Measurements from ENCODE around the gene IL13.

IL13 gene

GRCh38 chr5:132673488-132673887, 15.5 kb downstream of the IL13 start:
- DNase-seq, result no peak

GRCh38 chr5:132673939-132674630, 16.1 kb downstream of the IL13 start, which contains the start of gene IL4:
TSS of gene IL4 (plus strand) at chr5:132673989. CDS start at chr5:132674051, 62 bp downstream.
- no peak for DNase-seq

GRCh38 chr5:132674671-132675506, 16.9 kb downstream of the IL13 start:
- no peak for DNase-seq

GRCh38 chr5:132675936-132676689, 18.1 kb downstream of the IL13 start:
- DNase-seq, result no peak

- no peak for DNase-seq
Observed at GRCh38 chr5:132677191-132677590, 19.2 kb downstream of the IL13 start.

- no peak for DNase-seq
Observed at GRCh38 chr5:132677682-132678400, 19.9 kb downstream of the IL13 start.

- DNase-seq, result no peak
Observed at GRCh38 chr5:132678735-132679134, 20.8 kb downstream of the IL13 start.

GRCh38 chr5:132679166-132679565, 21.2 kb downstream of the IL13 start:
- DNase-seq, result no peak

- no peak for DNase-seq
Observed at GRCh38 chr5:132679717-132680380, 21.9 kb downstream of the IL13 start.

GRCh38 chr5:132680780-132681475, 23.0 kb downstream of the IL13 start:
- no peak for DNase-seq

- no peak for DNase-seq
Observed at GRCh38 chr5:132681476-132681831, 23.5 kb downstream of the IL13 start.

- no peak for DNase-seq
Observed at GRCh38 chr5:132681983-132682382, 24.0 kb downstream of the IL13 start.

GRCh38 chr5:132684491-132684890, 26.5 kb downstream of the IL13 start:
- no peak for DNase-seq

- DNase-seq, result no peak
Observed at GRCh38 chr5:132684922-132685720, 27.1 kb downstream of the IL13 start.

GRCh38 chr5:132686193-132686592, 28.2 kb downstream of the IL13 start:
- no peak for DNase-seq

GRCh38 chr5:132687995-132688394, 30.0 kb downstream of the IL13 start:
- no peak for DNase-seq

- no peak for DNase-seq
Observed at GRCh38 chr5:132688536-132689339, 30.8 kb downstream of the IL13 start.

GRCh38 chr5:132689513-132689912, 31.5 kb downstream of the IL13 start:
- DNase-seq, result no peak

GRCh38 chr5:132690156-132690555, 32.2 kb downstream of the IL13 start:
- DNase-seq, result no peak
